Upper lobe of left lung (tissue), 6 donors: ENCODE data around the gene NELFB. TPM values are rescaled to one million over a fixed set of nuclear protein-coding genes. Genes with fewer than 3 reads are reported as not detected.

Experiments
- ATAC-seq, 2 donors: fragments of 200-7000 bp; cut with Tn5 transposase; one replicate each; pipeline ENCODE4 v1.9.1; 2022; ENCODE audit warnings: mild to moderate bottlenecking in 2 of 2, moderate library complexity in 2 of 2; ENCODE audit not compliant: low FRiP score in 2 of 2
- DNase-seq, 2 donors: peaks; one replicate each; pipeline ENCODE4 v3.0.0-alpha.2; 2019 to 2020
- H3K27ac ChIP-seq, 4 donors: fragments of 200-600 bp; sonication (generic); one replicate each; pipeline ENCODE4 v1.5.1; 2016 to 2019
- H3K27me3 ChIP-seq, 4 donors: fragments of 200-600 bp; sonication (generic); one replicate each; pipeline ENCODE4 v1.5.1; 2017 to 2019
- H3K36me3 ChIP-seq, 4 donors: fragments of 200-600 bp; sonication (generic); one replicate each; pipeline ENCODE4 v1.5.1; 2016 to 2019
- H3K4me1 ChIP-seq, 4 donors: fragments of 200-600 bp; sonication (generic); one replicate each; pipeline ENCODE4 v1.5.1; 2018 to 2019
- H3K4me3 ChIP-seq, 4 donors: fragments of 200-600 bp; sonication (generic); one replicate each; pipeline ENCODE4 v1.5.1; 2017 to 2019; ENCODE audit warnings: mild to moderate bottlenecking in 2 of 4, moderate library complexity in 1 of 4
- H3K9me3 ChIP-seq, 4 donors: fragments of 200-600 bp; sonication (generic); one replicate each; pipeline ENCODE4 v1.5.1; 2018 to 2019
- CTCF ChIP-seq, 6 experiments: fragments of 450-650 bp in 4 of 6; fragments of 200-600 bp in 2 of 6; sonication (generic) in 2 of 6; IDR thresholded peaks; one replicate each; pipeline ENCODE4 v1.5.1; 2016 to 2019; ENCODE audit warnings: antibody characterized with exemption in 6 of 6
- EP300 ChIP-seq, 4 donors: sonication (generic); formaldehyde crosslinking; IDR thresholded peaks; one replicate each; pipeline ENCODE4 v1.5.1; 2017; ENCODE audit warnings: antibody characterized with exemption in 4 of 4, control low read depth in 2 of 4
- POLR2A ChIP-seq, 4 donors: fragments of 450-650 bp; IDR thresholded peaks; one replicate each; pipeline ENCODE4 v1.5.1; 2016 to 2017; ENCODE audit warnings: antibody characterized with exemption in 4 of 4, mild to moderate bottlenecking in 2 of 4
- POLR2AphosphoS5 ChIP-seq, 2 donors: sonication (generic); formaldehyde crosslinking; IDR thresholded peaks; one replicate each; pipeline ENCODE4 v1.5.1; 2017; ENCODE audit warnings: antibody characterized with exemption in 2 of 2
- WGBS, 2 donors: methylation state at CpG; one replicate each; pipeline ENCODE4 v1.1.5; 2017 to 2018; 5-methylcytosine and 5-hydroxymethylcytosine counted together
- total RNA-seq, 6 donors: library from RNA; depleted of rRNA in 4 of 6; stranded (reverse); fragments of >200 nt in 4 of 6; gene quantifications; one replicate each; pipeline versions ENCODE4 v1.1.0 to v1.2.1, GENCODE V29; 2016 to 2021
- donor health status: DM: no; HTN: no; CAD: no; lungs with moderate emphysema.
- donor health status: DM: no; HTN: yes; CAD: no; lungs with severe emphysema.

NELFB gene
- total RNA-seq, 6 donors from 2014 or later: 31.8 to 55.6 (median 49.8) TPM

- Histone ChIP-seq H3K27ac (peak overlapping the region; percentile 95 to 98 (median 96)), H3K27me3 (no peaks in the 10 kb centered on the region), H3K9me3 (no peaks in the 10 kb centered on the region), H3K36me3 (peaks cover 10 to 43% (median 38%) of the 10 kb centered on the region in 4 donors), H3K4me3 (no peak overlapping the region), H3K4me1 (peaks cover 39 to 98% (median 67%) of the 10 kb centered on the region in 4 donors)
- ATAC-seq (no peak), DNase-seq (peak in 1 of 2 donors; percentile 77)
- WGBS, 2 donors: 84% methylated on average over 21 to 24 of the region's 24 CpGs
- no peak for TF ChIP-seq CTCF (IDR thresholded peaks at IDR 0.05)
These were observed 20.7 kb downstream of the NELFB start for GRCh38 chr9:137275588-137276472.

- H3K27ac ChIP-seq: peak overlapping the region; percentile 95 to 98 (median 96)
- H3K27me3 ChIP-seq: no peaks in the 10 kb centered on the region
- TF ChIP-seq EP300 (IDR thresholded peaks at IDR 0.05) (no peak), POLR2AphosphoS5 (IDR thresholded peaks at IDR 0.05) (peak in 1 of 2 donors; percentile 36), POLR2A (IDR thresholded peaks at IDR 0.05) (no peak), CTCF (IDR thresholded peaks at IDR 0.05) (no peak)
- ATAC-seq (peak; percentile 53 to 77), DNase-seq (peak; percentile 76 to 92)
- no peaks in the 10 kb centered on the region for H3K9me3 ChIP-seq
- peaks cover 10 to 46% (median 40%) of the 10 kb centered on the region in 4 donors for H3K36me3 ChIP-seq
- WGBS, 2 donors: 2 to 35% methylated on average over 8 to 29 of the region's 30 CpGs
- H3K4me1 ChIP-seq: peaks cover 39 to 98% (median 63%) of the 10 kb centered on the region in 4 donors
- H3K4me3 ChIP-seq: peak overlapping the region; percentile 18 to 86 (median 68)
These were observed 21.6 kb downstream of the NELFB start for GRCh38 chr9:137276473-137277328.

- peak within 1 kb of the TSS; percentile 64 to 86 (median 70) for H3K4me3 ChIP-seq
- peaks cover 38 to 93% (median 63%) of the 10 kb centered on the region in 4 donors for H3K4me1 ChIP-seq
- 1 to 14% methylated on average over 13 to 20 of the region's 25 CpGs for WGBS, 2 donors
- peak within 1 kb of the TSS; percentile 95 to 98 (median 96) for H3K27ac ChIP-seq
- peaks cover 10 to 47% (median 35%) of the 10 kb centered on the region in 4 donors for H3K36me3 ChIP-seq
- ATAC-seq (peak; percentile 88 to 94), DNase-seq (peak; percentile 91 to 98)
- TF ChIP-seq POLR2AphosphoS5 (IDR thresholded peaks at IDR 0.05) (peak; percentile 86 to 89), CTCF (IDR thresholded peaks at IDR 0.05) (peak in 5 of 6 experiments; percentile 16 to 54 (median 46)), POLR2A (IDR thresholded peaks at IDR 0.05) (peak in 2 of 4 donors; percentile 60 to 85), EP300 (IDR thresholded peaks at IDR 0.05) (peak in 2 of 4 donors; percentile 67 to 69)
- H3K9me3 ChIP-seq: no peaks in the 10 kb centered on the region
- no peaks in the 10 kb centered on the region for H3K27me3 ChIP-seq
These were observed 22.4 kb downstream of the NELFB start, which contains the start of gene TOR4A for GRCh38 chr9:137277329-137278041. TOR4A (plus strand) TSS chr9:137277726; CDS start chr9:137278690, 964 bp downstream.

- H3K4me1 ChIP-seq: peaks cover 38 to 86% (median 60%) of the 10 kb centered on the region in 4 donors
- H3K27me3 ChIP-seq: no peaks in the 10 kb centered on the region
- peak overlapping the region; percentile 64 to 86 (median 70) for H3K4me3 ChIP-seq
- peak in 1 of 2 donors; percentile 86 for DNase-seq
- no peak for TF ChIP-seq POLR2A (IDR thresholded peaks at IDR 0.05)
- TF ChIP-seq POLR2AphosphoS5 (IDR thresholded peaks at IDR 0.05): no peak
- no peak for TF ChIP-seq CTCF (IDR thresholded peaks at IDR 0.05)
- TF ChIP-seq EP300 (IDR thresholded peaks at IDR 0.05): no peak
- peak overlapping the region; percentile 95 to 98 (median 96) for H3K27ac ChIP-seq
- peaks cover 6 to 47% (median 28%) of the 10 kb centered on the region in 4 donors for H3K36me3 ChIP-seq
- H3K9me3 ChIP-seq: no peaks in the 10 kb centered on the region
- WGBS, 2 donors: 10 to 31% methylated on average over 8 to 32 of the region's 54 CpGs
- peak in 1 of 2 donors; percentile 11 for ATAC-seq
These were observed 23.1 kb downstream of the NELFB start for GRCh38 chr9:137278061-137278701.
